Stimulated activated CD4-positive, alpha-beta T cell treated with anti-CD3 and anti-CD28 coated beads, Interleukin-1b, Interleukin-23, amount 100 ng/mL, for 4 hours (primary cell): ENCODE data around the gene CFAP53.

Source experiments
- DNase-seq, 2 donors: peaks; one replicate each; pipeline ENCODE4 v3.0.0-alpha.2; 2020; ENCODE audit warnings: low read depth in 2 of 2

CFAP53 gene

GRCh38 chr18:50287441-50288347 is 21.4 kb upstream of the CFAP53 start, which contains the start of gene CXXC1:
CXXC1 (minus strand) TSS chr18:50287692; CDS start chr18:50287589, 103 bp downstream.
- peak; percentile 89 to 93 for DNase-seq

DNA sequence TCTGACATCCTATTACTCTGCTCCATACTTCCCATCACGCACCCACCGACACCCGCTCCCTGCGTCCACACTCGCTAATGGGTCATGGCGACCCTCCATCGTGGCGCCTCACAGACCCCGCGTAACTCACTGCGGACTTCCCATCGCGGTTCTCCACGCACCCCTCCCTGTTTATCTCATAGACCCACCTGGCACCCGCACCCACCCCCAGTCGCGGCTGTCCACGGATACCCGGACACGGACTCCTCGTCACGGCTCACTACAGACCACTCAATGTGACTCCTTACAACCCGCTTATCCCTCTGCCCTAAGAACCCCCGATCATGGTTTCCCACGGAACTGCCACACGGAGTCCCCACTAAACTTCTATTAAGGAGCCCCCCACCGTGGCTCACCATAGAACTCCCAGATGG is 20.7 kb upstream of the CFAP53 start:
- no peak for DNase-seq

DNA sequence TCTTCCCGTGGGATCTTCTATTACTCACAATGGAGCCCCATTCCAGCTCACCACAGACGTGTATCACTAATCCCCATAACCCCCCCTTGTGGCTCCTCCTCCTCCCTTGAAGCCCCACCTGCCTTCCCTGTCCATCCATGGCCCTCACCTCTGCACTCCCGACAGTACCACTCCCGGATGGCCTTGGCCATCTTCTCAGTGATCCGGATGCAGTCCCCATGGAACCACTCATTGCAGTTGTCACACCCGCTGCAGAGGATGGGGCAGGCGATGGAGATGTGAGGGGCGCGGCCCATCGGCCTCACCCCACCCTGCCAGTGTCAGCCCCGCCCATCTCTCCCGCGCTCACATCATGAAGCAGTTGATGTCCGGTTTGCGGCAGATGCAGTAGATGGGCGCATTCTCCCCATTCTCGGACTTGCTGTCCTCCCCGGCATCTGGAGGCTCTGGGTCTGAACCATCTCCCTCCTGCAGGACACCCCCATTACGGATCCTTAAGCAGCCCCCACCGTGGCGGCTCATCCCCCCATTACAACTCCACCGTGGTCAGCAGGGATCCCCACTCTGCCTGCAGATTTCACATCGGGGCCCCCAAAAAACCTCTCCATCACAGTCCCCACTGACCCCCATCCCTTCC is 20.2 kb upstream of the CFAP53 start:
- no peak for DNase-seq

GRCh38 chr18:50285631-50286321 is 19.5 kb upstream of the CFAP53 start:
- DNase-seq = no peak

- no peak for DNase-seq
Observed at GRCh38 chr18:50285071-50285470, 18.8 kb upstream of the CFAP53 start.

DNA sequence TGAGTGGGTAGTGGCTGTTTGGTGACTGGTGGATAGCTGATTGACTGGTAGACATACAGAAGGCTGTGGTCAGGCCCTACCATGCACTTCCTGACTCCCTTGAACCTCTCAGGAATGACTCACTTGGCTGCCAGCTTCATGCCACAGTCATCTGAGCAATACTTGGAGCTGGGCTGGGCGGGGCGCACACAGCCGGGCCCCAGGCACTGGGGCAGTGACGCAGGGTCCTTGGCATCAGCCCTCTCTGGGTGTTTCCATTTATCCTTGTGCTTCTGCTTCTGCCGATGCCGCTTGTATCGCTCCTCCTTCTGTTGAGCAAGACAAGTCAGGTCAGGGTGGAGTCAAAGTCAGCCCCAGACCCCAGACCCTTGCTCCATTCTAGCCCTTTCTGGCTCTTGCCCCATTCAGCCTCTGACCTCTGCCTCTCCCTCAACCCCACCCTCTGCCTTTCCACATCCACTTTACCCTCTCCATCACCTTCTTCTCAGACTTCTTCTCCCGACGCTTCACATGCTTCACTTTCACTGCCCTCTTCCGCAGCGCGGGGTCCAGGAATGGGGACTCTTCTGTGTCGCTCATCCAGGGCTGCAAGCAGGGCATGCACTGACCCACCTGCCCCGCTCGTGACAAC is 18.1 kb upstream of the CFAP53 start:
- no peak for DNase-seq

- no peak for DNase-seq
Observed at GRCh38 chr18:50283469-50284209, 17.3 kb upstream of the CFAP53 start.

- DNase-seq = no peak
Observed at GRCh38 chr18:50282521-50283335, 16.4 kb upstream of the CFAP53 start.

DNA sequence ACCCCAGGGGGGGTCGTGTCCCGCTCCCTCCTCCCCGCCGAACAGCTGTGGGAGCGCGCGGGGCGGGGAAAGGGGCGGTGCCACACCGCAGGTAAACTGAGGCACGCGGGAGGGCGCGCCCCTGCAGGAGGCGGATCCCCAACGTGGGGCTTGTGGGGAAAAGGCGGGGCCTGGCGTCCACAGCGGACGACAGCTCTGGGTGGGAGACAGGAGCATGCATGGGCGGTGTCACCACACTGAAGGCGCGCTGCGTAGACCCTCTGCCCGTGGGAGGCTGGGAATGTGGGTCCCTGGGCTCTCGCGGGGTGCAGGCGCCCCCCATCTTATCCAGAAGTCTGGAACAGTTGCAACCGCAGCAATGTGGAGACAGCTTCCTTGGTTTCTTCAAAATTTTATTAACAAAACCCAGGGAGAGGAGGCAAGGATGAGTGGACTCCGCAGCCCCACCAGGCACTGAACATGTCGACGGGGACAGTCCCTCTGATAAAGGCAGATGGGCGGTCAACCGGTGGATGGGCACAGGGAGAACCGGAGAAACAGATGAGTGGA is 15.8 kb upstream of the CFAP53 start:
- DNase-seq = no peak

- DNase-seq = peak; percentile 92 to 93
Observed at GRCh38 chr18:50281295-50281971, 15.1 kb upstream of the CFAP53 start, which contains the start of gene MBD1. MBD1 (minus strand) TSS chr18:50281523; CDS start chr18:50279992, 1,531 bp downstream.

DNA sequence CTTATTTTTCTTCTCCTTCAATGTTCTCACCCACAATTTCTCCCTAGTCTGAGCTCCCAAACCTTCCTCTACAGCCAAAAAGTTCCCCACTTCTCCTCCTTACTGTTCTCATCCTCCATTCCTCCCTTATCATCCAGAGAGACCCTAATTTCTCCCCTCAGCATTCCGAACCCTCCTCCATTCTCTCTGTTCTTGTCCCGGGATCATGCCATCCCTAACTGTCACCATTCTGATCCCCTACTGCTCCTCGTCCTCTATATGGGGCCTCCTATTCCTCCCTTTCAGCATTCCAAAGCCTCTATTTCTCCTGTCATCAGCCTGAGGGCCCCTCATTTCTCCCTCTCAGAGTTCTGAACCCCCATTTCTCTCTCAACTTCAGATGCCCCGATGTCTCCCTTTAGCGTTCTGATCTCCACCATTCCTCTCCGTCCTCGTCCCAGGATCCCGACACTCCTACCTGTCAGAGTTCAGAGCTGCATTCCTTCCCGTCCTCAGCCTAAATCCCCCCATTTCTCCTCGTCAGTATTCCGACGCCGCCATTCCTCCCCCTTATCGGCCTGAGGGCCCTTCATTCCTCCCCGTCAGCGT is 14.5 kb upstream of the CFAP53 start:
- DNase-seq = no peak

GRCh38 chr18:50279752-50280151 is 13.5 kb upstream of the CFAP53 start:
- DNase-seq = no peak

GRCh38 chr18:50277942-50278341 is 11.6 kb upstream of the CFAP53 start:
- no peak for DNase-seq

- DNase-seq = no peak
Observed at GRCh38 chr18:50276452-50276851, 10.2 kb upstream of the CFAP53 start.

GRCh38 chr18:50275503-50276036 is 9.3 kb upstream of the CFAP53 start:
- DNase-seq = no peak

- no peak for DNase-seq
Observed at GRCh38 chr18:50274941-50275340, 8.6 kb upstream of the CFAP53 start.

DNA sequence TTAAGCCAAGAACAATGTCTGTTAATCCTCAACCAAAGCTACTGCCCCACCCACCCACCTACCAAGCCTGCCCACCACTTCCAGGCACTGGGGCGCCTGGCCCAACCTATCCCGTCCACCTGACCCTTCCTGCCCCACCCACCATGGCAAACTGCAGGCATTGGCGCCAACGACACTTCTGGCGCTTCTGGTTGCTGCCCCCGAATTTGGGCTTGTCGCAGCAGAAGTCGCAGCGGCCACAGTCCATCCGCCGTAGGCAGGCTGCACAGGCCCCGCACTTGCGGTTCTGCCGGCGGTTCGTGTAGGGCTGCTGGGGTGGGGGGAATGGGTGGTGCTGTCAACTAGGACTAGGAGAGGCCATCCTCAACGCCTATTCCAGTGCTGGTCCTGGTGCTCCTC is 7.7 kb upstream of the CFAP53 start:
- no peak for DNase-seq

GRCh38 chr18:50273203-50274043 is 7.1 kb upstream of the CFAP53 start:
- no peak for DNase-seq
